ENCODE data around the gene ALG9.

- TF ChIP-seq CTCF (IDR thresholded peaks at IDR 0.05) = no peak
- no peak for TF ChIP-seq POLR2A (IDR thresholded peaks at IDR 0.05; ENCODE audit: low read length)
- TF ChIP-seq TP53 (CRISPR knock-in tag; IDR thresholded peaks at IDR 0.05) = no peak
- no peak for TF ChIP-seq HEYL (CRISPR knock-in tag; IDR thresholded peaks at IDR 0.05)
- no peak for TF ChIP-seq MAZ (IDR thresholded peaks at IDR 0.05; ENCODE audit: borderline replicate concordance, low read depth, low read length)
- no peak for TF ChIP-seq ESRRA (IDR thresholded peaks at IDR 0.05; ENCODE audit: borderline replicate concordance, low read length)
- no peak for TF ChIP-seq RFX5 (IDR thresholded peaks at IDR 0.05)
- TF ChIP-seq EP300 (IDR thresholded peaks at IDR 0.05) = no peak
- TF ChIP-seq HOXB13 (CRISPR knock-in tag; IDR thresholded peaks at IDR 0.05; ENCODE audit: low read depth) = no peak
- TF ChIP-seq CEBPB (IDR thresholded peaks at IDR 0.05) = no peak
- TF ChIP-seq ZNF302 (CRISPR knock-in tag; IDR thresholded peaks at IDR 0.05) = no peak
Observed at GRCh38 chr11:111792955-111793500, 78.4 kb downstream of the ALG9 start.
